NCI-H1930 (cell line): ENCODE results near the gene DIP2A.
A peak's percentile ranks its signal among the peaks of the same experiment; 100 is the strongest.

ENCODE experiments used
- DNase-seq, 2 experiments: peaks; one replicate each; lab custom pipeline; 2025; lab: John Stamatoyannopoulos, UW

The DIP2A gene

DNA sequence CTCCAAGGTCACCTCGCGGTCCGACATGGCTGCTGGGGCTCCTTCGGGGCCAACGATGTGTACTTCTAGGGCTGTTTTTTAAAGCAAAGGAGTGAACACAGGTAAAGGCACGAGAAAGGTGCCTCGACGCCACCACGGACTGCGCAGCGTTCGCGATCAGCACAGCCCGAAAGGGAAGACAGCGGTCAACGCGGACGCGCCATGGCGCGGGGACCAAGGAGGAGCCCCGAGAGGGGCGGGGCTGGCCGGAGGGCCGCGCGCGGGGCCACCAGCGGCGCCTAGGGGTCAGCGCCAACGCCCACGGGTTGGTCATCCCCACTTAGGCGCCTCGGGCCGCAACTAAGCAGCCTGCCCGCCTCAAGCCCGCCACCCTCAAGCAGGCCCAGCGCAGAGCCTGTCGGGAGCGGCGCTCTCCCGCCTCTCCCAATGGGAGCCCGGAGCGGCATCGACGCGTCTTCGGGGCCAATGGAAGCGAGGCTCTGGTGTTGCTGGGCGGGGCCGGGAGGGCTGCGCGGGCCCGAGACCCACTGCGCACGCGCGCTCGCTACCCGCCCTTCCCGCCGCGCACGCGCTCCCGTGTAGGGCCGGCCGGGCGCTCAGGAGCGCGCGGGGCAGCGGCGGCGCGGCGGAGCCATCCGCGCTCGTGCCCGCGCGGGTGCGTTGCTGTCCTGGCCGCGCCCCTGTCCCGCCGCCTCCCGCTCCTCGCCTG lies at the start of gene DIP2A:
TSS of gene DIP2A (plus strand) at position 577 of the 709 bp plus-strand sequence. CDS start 241 bp downstream, outside the sequence.
- peak; percentile 90 to 96 for DNase-seq

DNA sequence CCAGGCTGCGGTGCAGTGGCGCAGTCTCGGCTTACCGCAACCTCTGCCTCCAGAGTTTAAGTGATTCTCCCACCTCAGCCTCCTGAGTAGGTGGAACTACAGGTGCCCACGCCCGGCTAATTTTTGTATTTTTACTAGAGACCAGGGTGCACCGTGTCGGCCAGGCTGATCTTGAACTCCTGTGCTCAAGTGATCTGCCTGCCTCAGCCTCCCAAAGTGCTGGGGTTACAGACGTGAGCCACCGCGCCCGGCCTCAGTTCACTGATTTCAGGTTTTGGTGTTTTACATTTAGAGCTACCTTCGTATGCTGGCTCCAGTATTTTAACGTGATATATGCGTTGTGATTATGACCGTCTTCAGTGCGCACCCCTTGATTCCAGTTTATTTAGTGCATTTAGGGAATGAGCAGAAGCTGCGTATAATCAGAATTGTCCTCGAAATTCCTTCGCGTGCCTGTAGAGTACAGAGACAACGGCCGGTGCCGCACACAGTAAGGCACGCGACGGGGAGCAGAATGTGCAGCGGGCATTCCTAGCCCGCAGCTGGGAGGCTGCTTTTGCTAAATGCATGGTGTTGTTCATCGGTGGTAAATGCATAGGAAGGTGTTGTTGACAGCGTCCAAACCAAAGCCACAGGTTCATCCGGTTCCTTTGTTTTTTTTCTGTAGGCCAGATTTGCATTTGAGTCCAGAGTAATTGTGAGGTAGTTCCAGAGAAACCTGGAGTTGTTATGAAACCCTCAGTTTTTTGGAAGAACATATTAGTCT lies 48.9 kb upstream of the DIP2A start:
- DNase-seq, result no peak

DNA sequence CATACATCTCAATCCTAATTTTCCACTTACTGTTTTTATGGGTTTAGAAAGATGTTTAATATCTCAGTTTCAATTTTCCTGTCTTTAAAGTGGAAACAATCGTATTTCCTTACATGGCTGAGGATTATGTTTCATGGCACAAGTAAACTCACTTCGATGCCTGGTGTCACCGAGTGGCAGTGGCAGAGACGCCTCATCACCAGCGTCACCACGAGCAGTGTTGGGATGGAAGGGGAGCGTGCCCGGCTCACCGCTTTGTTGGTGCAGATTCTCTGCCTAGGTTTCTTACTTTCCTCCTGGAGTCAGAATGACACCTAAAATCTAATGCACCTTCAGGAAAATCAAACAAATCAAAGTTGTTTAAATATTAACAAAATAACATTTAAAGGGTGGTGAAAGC lies 48.2 kb upstream of the DIP2A start:
- no peak for DNase-seq

DNA sequence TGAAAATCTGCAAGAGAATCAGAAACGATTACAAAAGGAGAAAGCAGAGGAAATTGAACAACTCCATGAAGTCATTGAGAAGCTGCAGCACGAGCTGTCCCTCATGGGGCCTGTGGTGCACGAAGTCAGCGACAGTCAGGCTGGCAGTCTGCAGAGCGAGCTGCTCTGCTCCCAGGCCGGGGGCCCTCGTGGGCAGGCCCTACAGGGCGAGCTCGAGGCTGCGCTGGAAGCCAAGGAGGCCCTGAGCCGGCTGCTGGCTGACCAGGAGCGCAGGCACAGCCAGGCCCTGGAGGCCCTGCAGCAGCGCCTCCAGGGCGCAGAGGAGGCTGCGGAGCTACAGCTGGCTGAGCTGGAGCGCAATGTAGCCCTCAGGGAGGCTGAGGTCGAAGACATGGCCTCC lies 47.5 kb upstream of the DIP2A start:
- no peak for DNase-seq

- DNase-seq, result no peak
Observed at GRCh38 chr21:46411691-46412090, 47.0 kb upstream of the DIP2A start.

GRCh38 chr21:46412521-46413364 lies 45.9 kb upstream of the DIP2A start:
- DNase-seq, result no peak

DNA sequence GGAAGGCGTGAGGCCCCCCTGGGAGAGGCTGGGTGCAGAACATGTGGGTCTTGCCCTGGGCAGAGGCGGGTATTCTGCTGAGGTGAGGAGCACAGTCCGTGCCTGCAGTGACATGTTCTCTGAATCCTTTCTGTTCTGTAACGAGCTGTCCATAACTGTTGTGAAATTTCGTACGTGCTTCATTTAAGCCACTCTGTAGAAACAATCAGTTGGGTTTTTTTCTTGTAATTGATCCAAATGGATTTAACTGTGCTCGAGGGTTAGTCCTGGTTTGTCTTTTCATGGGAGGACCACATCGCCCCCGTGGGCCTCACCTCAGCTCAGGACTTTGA lies 45.4 kb upstream of the DIP2A start:
- DNase-seq, result no peak

DNA sequence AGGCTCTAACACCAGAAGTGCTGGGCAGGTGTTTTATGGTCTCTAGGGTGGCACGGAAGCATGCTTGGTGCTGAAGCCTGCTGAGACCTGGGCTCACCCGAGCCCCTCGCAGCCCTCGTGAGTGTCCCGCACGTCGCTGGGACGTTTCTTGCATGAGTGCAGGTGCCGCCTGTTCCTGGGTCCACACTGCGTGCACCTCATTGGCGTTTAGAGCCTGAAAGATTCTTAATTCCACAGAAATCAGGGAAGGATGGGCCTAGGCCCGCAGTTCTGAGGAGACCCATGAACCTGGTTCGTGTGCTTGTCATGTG lies 43.8 kb upstream of the DIP2A start:
- no peak for DNase-seq

GRCh38 chr21:46416551-46416950 lies 42.1 kb upstream of the DIP2A start:
- DNase-seq, result no peak

DNA sequence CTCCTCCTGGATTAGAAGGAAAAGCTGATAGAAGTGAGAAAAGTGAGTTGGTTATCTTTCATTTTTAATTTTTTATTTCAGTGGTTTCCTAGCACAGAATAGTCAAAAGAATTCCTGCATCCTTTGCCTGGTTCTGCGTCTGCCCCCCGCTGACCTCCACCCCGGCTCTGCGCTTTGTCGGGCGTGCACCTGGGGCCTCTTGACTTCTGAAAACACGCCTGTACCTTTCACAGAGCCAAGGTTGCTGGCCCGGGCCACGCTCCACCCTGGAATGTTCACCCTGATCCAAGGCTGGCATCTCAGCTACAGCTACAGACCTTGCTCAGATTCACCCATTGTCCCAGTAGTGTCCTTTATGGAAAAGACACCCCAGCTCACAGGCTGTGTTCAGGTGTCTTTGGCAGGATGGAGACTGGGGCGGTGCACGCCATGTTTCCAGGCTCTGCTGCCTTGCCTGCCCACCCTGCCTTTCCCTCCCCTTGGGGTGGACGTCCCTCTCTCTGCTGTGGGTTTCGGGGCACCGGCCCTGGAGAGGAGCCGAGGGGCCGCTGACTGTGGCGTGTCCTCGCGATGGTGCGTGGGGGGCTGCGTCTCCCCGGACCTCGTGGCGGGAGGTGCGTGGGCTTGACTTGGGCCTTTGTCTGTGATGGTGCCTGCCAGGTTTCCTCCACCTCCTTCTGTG lies 40.3 kb upstream of the DIP2A start:
- no peak for DNase-seq

DNA sequence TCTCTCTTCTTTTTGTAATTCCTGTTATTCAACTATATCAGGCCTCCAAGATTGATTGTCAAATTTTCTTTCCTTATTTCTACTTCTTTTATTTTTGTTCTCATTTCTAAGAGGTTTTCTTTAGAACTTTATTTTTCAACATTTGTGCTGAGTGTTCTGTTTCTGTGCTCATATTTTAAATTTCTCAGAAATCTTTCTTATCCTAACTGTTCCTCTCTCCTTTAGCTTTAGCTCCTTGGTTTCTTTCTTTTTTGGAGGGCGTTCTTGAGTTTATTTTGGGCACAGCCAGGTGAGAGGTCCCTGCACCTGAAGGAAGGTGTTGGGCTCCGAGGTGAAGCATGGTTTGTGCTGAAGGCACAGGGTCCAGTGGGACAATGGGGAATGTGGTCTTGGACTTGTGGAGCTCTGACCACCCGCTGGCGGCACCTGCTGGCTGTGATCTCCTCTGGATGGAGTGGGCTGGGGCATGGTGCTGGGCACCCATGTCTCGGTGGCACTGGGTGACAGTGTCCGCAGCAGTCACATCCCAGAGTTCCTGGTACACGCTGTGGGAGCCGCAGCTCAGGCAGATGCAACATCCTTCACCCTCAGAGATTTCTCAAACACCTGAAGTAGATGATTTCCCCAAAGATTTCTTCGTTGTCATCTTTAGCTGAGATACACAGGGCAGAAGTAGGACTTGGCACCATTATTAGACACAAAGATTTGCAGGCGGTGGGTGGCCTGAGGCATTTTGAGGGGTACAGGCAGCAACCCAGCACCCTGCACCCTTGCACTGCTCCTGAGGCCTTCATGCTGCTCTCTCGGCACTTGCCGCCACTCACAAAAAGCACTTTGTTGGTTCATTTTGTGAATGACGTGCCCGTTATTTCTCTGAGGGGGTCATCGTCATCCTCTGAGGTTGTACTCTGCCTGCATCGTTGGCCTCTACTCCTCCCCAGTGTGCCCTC lies 38.2 kb upstream of the DIP2A start:
- no peak for DNase-seq

DNA sequence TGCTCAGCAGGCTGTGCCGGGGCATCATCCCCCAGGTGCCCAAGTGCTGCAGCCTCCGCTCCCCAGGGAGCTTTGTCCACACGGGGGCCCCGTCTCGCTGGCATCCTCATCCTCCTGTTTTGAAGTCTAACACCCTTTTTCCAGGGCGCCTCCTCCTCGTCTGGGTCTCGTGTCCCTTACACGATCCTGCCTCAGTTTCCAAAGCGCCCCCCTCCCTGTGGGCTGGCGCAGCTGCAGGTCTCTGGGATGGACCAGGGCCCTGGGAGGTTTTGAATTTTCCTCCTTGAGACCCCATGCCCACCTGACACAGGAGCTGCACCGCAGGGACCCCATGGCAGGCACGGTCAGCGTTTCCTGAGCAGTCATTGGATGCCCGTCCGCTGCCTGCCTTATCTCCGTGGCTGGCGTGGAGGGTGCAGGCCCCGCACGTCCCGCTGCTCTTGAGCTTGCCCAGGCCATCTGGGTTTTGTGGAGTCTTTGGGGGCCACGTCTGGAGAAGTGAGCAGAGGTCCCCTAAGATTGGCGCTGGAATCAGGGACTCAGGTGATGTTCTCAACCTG lies 37.4 kb upstream of the DIP2A start:
- DNase-seq, result no peak

DNA sequence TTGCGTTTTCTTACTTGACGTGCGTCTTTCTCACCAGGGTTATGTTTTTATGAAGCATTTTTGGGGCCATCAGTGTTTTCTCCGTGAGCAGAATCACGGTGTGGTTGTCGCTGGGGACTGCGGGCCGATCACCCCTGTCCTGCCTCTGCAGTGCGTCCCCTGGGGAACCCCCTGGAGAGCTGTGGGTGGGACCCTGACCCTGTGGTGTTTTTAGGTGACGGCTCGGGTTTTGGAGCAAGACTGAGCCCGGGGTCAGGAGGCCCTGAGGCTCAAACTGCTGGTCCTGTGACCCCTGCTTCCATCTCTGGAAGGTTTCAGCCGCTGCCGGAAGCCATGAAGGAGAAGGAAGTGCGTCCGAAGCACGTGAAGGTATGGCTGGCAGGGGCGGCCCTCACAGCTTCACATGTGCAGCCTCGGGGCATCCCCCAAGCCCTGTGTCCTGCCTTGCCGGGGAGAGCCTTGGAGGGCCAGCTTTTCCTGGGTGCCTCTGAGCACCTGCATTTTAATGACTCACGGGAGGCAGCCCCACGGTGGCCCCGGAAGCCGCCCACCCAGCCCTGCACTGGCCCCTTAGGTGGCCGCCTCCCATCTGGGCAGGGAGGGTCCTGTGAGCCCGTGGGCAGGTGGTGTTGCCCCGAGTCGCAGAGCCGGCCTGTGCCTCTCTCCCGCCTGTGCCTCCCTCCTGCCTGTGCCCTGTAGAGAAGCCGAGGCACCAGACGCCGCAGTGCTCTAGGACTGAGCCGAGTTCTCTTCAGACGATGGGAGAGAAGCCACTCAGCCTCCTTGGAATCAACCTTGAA lies 36.7 kb upstream of the DIP2A start:
- DNase-seq, result no peak

- no peak for DNase-seq
Observed at GRCh38 chr21:46422636-46423241, 36.0 kb upstream of the DIP2A start.

GRCh38 chr21:46423546-46424038 lies 35.1 kb upstream of the DIP2A start:
- DNase-seq, result no peak

DNA sequence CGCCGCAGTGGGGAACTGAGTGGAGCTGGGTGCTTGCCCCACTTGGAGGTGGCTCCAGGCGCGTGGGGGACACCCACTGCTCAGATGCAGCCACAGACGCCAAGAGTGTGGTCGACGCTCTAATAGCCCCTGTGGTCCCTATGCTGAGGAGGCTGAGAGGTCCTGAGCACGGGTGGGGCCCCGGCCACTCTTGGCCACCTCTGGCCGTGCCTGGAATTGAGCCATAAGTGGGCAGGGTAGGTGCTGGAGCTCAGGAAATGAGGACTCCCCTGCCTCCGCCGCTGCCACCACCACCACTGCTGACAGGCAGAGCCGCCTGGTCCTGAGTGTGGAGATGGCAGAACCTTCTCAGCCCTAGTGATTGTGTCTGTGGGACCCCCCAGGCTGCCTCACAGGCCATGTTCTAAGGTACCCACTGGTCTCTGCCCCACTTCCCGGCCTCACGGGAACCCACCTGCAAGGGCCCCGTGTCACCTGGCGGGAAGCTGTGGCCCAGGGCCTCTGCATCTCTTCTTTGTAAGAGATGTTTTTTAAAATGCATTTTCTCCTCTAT lies 34.6 kb upstream of the DIP2A start:
- DNase-seq, result no peak

- DNase-seq, result no peak
Observed at GRCh38 chr21:46424621-46425020, 34.1 kb upstream of the DIP2A start.

- no peak for DNase-seq
Observed at GRCh38 chr21:46425041-46425440, 33.6 kb upstream of the DIP2A start.

GRCh38 chr21:46425571-46425970 lies 33.1 kb upstream of the DIP2A start:
- no peak for DNase-seq
